Keratinocyte (primary cell): ENCODE measurements around the gene VCAN. TPM values are rescaled to one million over a fixed set of nuclear protein-coding genes. Genes with fewer than 3 reads are reported as not detected.

ENCODE experiments used
- DNase-seq: peaks from one replicate; pipeline ENCODE4 v3.0.0-alpha.2; 2011; ENCODE audit warnings: low read depth, missing footprints, low spot score
- FAIRE-seq: peaks from 2 replicates; lab custom pipeline; 2011; peaks lifted over from hg19 to GRCh38; lab: Jason Lieb, UNC
- H2AFZ ChIP-seq: 2 replicates; pipeline ENCODE4 v1.6.0; 2012; ENCODE audit warnings: low read length, control low read depth, inconsistent platforms; ENCODE audit not compliant: control insufficient read depth
- H3K27ac ChIP-seq: 2 replicates; pipeline ENCODE4 v1.5.1; 2011; ENCODE audit warnings: low read length; ENCODE audit not compliant: control insufficient read depth, insufficient read depth
- H3K27me3 ChIP-seq: 3 replicates; pipeline ENCODE4 v1.6.0; 2011; ENCODE audit warnings: low read length; ENCODE audit not compliant: control insufficient read depth, insufficient read depth; ENCODE audit errors: extremely low read depth
- H3K36me3 ChIP-seq, 2 experiments: 2 replicates in 1 of 2; 3 replicates in 1 of 2; pipeline ENCODE4 v1.5.1; 2011; ENCODE audit warnings: low read length in 2 of 2, mild to moderate bottlenecking in 1 of 2; ENCODE audit not compliant: control insufficient read depth in 2 of 2, insufficient read depth in 2 of 2; ENCODE audit errors: extremely low read depth in 1 of 2
- H3K4me1 ChIP-seq: 3 replicates; pipeline ENCODE4 v1.5.1; 2011; ENCODE audit warnings: low read length; ENCODE audit not compliant: control insufficient read depth, insufficient read depth; ENCODE audit errors: extremely low read depth
- H3K4me2 ChIP-seq: 3 replicates; pipeline ENCODE4 v1.6.0; 2011; ENCODE audit warnings: low read depth, low read length; ENCODE audit not compliant: control insufficient read depth, insufficient read depth; ENCODE audit errors: extremely low read depth
- H3K4me3 ChIP-seq, 3 experiments: fragments of 200-600 bp in 1 of 3; sonication (generic) in 1 of 3; 2 replicates in 2 of 3; 3 replicates in 1 of 3; pipeline ENCODE4 v1.5.1; 2011 to 2016; ENCODE audit warnings: low read length in 3 of 3, mild to moderate bottlenecking in 3 of 3, control low read depth in 2 of 3, inconsistent platforms in 1 of 3, low read depth in 1 of 3, mixed read lengths in 1 of 3, mixed run types in 1 of 3, moderate library complexity in 1 of 3; ENCODE audit not compliant: control insufficient read depth in 2 of 3, insufficient read depth in 2 of 3; ENCODE audit errors: extremely low read depth in 1 of 3
- H3K79me2 ChIP-seq: 2 replicates; pipeline ENCODE4 v1.6.0; 2012; ENCODE audit warnings: low read length; ENCODE audit not compliant: control insufficient read depth, insufficient read depth
- H3K9ac ChIP-seq: 3 replicates; pipeline ENCODE4 v1.6.0; 2011; ENCODE audit warnings: low read length; ENCODE audit not compliant: control insufficient read depth, insufficient read depth; ENCODE audit errors: extremely low read depth
- H3K9me1 ChIP-seq: 3 replicates; pipeline ENCODE4 v1.6.0; 2011; ENCODE audit warnings: low read length; ENCODE audit not compliant: control insufficient read depth, insufficient read depth; ENCODE audit errors: extremely low read depth
- H3K9me3 ChIP-seq: 2 replicates; pipeline ENCODE4 v1.5.1; 2012; ENCODE audit warnings: low read depth, low read length; ENCODE audit not compliant: control insufficient read depth
- H4K20me1 ChIP-seq: 3 replicates; pipeline ENCODE4 v1.6.0; 2011; ENCODE audit warnings: low read length; ENCODE audit not compliant: control insufficient read depth, insufficient read depth; ENCODE audit errors: extremely low read depth
- CTCF ChIP-seq, 3 experiments: IDR thresholded peaks in 1 of 3; conservative IDR thresholded peaks in 1 of 3; optimal IDR thresholded peaks in 1 of 3; 2 replicates in 2 of 3; 3 replicates in 1 of 3; pipeline versions ENCODE3 to v1.5.1; 2011; ENCODE audit warnings: low read length in 3 of 3, mild to moderate bottlenecking in 3 of 3, moderate library complexity in 2 of 3, control low read depth in 1 of 3, inconsistent platforms in 1 of 3; ENCODE audit not compliant: insufficient read depth in 2 of 3; ENCODE audit errors: extremely low read depth in 1 of 3
- EZH2 ChIP-seq: IDR thresholded peaks from one replicate; pipeline ENCODE4 v1.6.1; 2012; ENCODE audit warnings: inconsistent platforms, mild to moderate bottlenecking, low read length, moderate library complexity
- dilution Hi-C: fragments of 300-500 bp; cut with MboI; formaldehyde crosslinking; loops from one replicate; pipeline ENCODE4 v1.7.0; 2020; ENCODE audit warnings: low sequenced_read_pairs; ENCODE audit not compliant: extremely low pct_ligation_motif_present
- polyA plus RNA-seq, 5 experiments: library from polyadenylated mRNA; depleted of rRNA in 3 of 5; stranded (reverse) in 3 of 5; stranded (forward) in 1 of 5; unstranded in 1 of 5; fragments of >200 nt; gene quantifications; 1 replicate in 1 of 5; 2 replicates in 3 of 5; 3 replicates in 1 of 5; pipeline versions ENCODE4 v1.2.1 to v1.2.3, GENCODE V29; 2011 to 2012; ENCODE audit warnings: missing spikeins in 2 of 5, low read depth in 1 of 5, low replicate concordance in 1 of 5

The VCAN gene
- polyA plus RNA-seq, 1 donor (not counting 4 experiments of a cell fraction or from before 2014, with no cell fraction given) = 1.9 TPM

GRCh38 chr5:83428890-83429289 lies 42.7 kb upstream of the VCAN start:
- Histone ChIP-seq H3K36me3 (no peaks in the 10 kb centered on the region), H3K9ac (no peak overlapping the region), H3K27me3 (no peaks in the 10 kb centered on the region), H3K4me1 (no peaks in the 10 kb centered on the region), H3K9me3 (no peaks in the 10 kb centered on the region), H3K4me2 (no peak overlapping the region), H3K27ac (no peak overlapping the region), H4K20me1 (no peaks in the 10 kb centered on the region), H2AFZ (no peak overlapping the region), H3K4me3 (no peak overlapping the region), H3K79me2 (no peaks in the 10 kb centered on the region), H3K9me1 (no peaks in the 10 kb centered on the region)
- TF ChIP-seq EZH2 (no peak), CTCF (optimal IDR thresholded peaks at IDR 0.05 in 1 of 3, IDR thresholded peaks at IDR 0.05 in 1 of 3, conservative IDR thresholded peaks at IDR 0.05 in 1 of 3; ENCODE audit: extremely low read depth in 1 of 3, insufficient read depth in 2 of 3, low read length in 3 of 3) (no peak)
- no peak for DNase-seq
- no peak for FAIRE-seq
- dilution Hi-C loops = no loop called here

- no peak overlapping the region for H3K27ac ChIP-seq
- no peak overlapping the region for H2AFZ ChIP-seq
- no peak overlapping the region for H3K4me2 ChIP-seq
- H3K4me1 ChIP-seq = no peaks in the 10 kb centered on the region
- no peaks in the 10 kb centered on the region for H3K36me3 ChIP-seq
- H3K9me1 ChIP-seq = no peaks in the 10 kb centered on the region
- H3K4me3 ChIP-seq = no peak overlapping the region
- H3K9me3 ChIP-seq = no peaks in the 10 kb centered on the region
- H3K79me2 ChIP-seq = no peaks in the 10 kb centered on the region
- FAIRE-seq (peak; percentile 83), DNase-seq (no peak)
- H3K9ac ChIP-seq = no peak overlapping the region
- H4K20me1 ChIP-seq = no peaks in the 10 kb centered on the region
- peak; percentile 86 to 96 (median 96) for TF ChIP-seq CTCF (optimal IDR thresholded peaks at IDR 0.05 in 1 of 3, IDR thresholded peaks at IDR 0.05 in 1 of 3, conservative IDR thresholded peaks at IDR 0.05 in 1 of 3; ENCODE audit: extremely low read depth in 1 of 3, insufficient read depth in 2 of 3, low read length in 3 of 3)
- no peak for TF ChIP-seq EZH2
- no peaks in the 10 kb centered on the region for H3K27me3 ChIP-seq
- dilution Hi-C loops = no loop called here
Measured at GRCh38 chr5:83430130-83431010, 41.2 kb upstream of the VCAN start.
